DND-41 (cell line): ENCODE results near the gene TMEM245.

Experiments
- EZH2 ChIP-seq: IDR thresholded peaks from 3 replicates; pipeline ENCODE4 v1.6.1; 2012; ENCODE audit warnings: borderline replicate concordance, low read depth, mild to moderate bottlenecking, moderate library complexity, low read length, inconsistent platforms; ENCODE audit not compliant: severe bottlenecking
- TF ChIP-seq, protein P1 (sequence below): IDR thresholded peaks from 2 replicates; pipeline ENCODE4 v1.5.1; 2012; ENCODE audit warnings: borderline replicate concordance, low read length, moderate library complexity, mild to moderate bottlenecking; ENCODE audit not compliant: poor library complexity, severe bottlenecking; ENCODE audit errors: extremely low read depth

DNA sequence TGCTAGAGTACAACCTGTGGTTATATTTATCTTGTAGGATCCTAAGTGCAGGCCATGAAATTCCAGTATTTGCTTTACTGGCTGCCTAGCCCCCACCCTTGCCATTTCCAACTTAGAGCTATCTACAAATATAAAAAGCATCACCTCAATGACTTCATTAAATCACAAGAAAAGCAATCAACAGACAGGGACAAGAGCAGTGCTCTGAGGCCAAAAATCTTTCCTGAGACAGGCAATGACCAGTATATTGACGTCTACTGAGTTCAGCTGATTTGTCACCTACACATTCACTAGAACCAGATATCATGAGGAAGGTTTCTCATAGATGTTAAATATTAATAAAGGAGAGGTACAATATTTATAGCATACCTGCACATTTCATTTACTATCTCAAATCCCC lies 68.0 kb downstream of the TMEM245 start:
- TF ChIP-seq, protein P1, sequence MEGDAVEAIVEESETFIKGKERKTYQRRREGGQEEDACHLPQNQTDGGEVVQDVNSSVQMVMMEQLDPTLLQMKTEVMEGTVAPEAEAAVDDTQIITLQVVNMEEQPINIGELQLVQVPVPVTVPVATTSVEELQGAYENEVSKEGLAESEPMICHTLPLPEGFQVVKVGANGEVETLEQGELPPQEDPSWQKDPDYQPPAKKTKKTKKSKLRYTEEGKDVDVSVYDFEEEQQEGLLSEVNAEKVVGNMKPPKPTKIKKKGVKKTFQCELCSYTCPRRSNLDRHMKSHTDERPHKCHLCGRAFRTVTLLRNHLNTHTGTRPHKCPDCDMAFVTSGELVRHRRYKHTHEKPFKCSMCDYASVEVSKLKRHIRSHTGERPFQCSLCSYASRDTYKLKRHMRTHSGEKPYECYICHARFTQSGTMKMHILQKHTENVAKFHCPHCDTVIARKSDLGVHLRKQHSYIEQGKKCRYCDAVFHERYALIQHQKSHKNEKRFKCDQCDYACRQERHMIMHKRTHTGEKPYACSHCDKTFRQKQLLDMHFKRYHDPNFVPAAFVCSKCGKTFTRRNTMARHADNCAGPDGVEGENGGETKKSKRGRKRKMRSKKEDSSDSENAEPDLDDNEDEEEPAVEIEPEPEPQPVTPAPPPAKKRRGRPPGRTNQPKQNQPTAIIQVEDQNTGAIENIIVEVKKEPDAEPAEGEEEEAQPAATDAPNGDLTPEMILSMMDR = no peak
- TF ChIP-seq EZH2 = no peak
